HUES64 (cell line): ENCODE data around the gene INPP5B.

ENCODE experiments used
- H3K27ac ChIP-seq: 2 replicates; pipeline ENCODE4 v1.7.0; 2013; ENCODE audit warnings: low read depth, low read length, inconsistent platforms
- H3K27me3 ChIP-seq: 2 replicates; pipeline ENCODE4 v1.6.1; 2013; ENCODE audit warnings: mild to moderate bottlenecking, low read length; ENCODE audit not compliant: insufficient read depth
- H3K36me3 ChIP-seq: 2 replicates; pipeline ENCODE4 v1.6.1; 2013; ENCODE audit warnings: mild to moderate bottlenecking, low read length; ENCODE audit not compliant: insufficient read depth
- H3K4me1 ChIP-seq: 2 replicates; pipeline ENCODE4 v1.6.1; 2013; ENCODE audit warnings: mild to moderate bottlenecking, low read length, moderate library complexity; ENCODE audit not compliant: insufficient read depth
- H3K4me3 ChIP-seq: 2 replicates; pipeline ENCODE4 v1.5.1; 2013; ENCODE audit warnings: mild to moderate bottlenecking, low read length, moderate library complexity
- H3K9ac ChIP-seq: 2 replicates; pipeline ENCODE4 v1.6.1; 2013; ENCODE audit warnings: mild to moderate bottlenecking, low read depth, low read length
- H3K9me3 ChIP-seq: 2 replicates; pipeline ENCODE4 v1.6.1; 2013; ENCODE audit warnings: low read depth, low read length; ENCODE audit not compliant: insufficient read depth
- WGBS: fragments of 150-250, 120-280 bp; methylation state at CpG from one replicate; pipeline ENCODE4 v1.1.7; 2013; ENCODE audit warnings: missing lambda C conversion rate; 5-methylcytosine and 5-hydroxymethylcytosine counted together

The INPP5B gene

DNA sequence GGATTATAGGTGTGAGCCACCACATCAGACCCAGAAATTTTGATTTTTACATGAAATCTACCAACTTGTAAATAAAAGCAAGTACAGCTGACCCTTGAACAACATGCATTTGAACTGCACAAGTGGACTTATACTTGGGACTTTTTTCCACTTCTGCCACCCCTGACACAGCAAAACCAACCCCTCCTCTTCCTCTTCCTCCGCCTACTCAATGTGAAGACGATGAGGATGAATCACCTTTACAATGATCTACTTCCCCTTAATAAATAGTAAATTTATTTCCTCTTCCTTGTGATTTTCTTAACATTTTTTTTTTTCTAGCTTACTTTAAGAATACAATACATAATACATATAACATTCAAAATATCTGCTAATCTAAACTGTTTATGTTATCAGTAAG is 121.3 kb downstream of the INPP5B start:
- no peaks in the 10 kb centered on the region for H3K27me3 ChIP-seq
- no peaks in the 10 kb centered on the region for H3K4me1 ChIP-seq
- H3K4me3 ChIP-seq, result no peak overlapping the region
- no peak overlapping the region for H3K27ac ChIP-seq
- peaks cover 63% of the 10 kb centered on the region for H3K36me3 ChIP-seq
- WGBS, result 95% methylated on average over 2 of the region's 2 CpGs
- H3K9me3 ChIP-seq, result no peaks in the 10 kb centered on the region
- H3K9ac ChIP-seq, result no peak overlapping the region

DNA sequence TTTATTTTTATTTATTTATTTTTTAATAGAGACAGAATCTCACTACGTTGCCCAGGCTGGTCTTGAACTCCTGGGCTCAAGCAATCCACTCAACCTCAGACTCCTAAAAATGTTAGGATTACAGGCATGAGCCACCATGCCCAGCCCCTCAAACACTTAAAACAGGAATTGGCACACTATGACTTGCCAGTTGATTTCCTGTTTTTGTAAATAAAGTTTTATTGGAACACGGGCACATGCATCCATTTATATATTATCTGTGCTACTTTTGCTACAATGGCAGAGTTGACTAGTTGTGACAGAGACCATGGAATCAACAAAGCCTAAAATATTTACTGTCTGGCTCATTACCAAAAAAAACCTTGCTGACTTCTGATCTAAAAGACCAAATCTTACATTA is 122.9 kb downstream of the INPP5B start:
- Histone ChIP-seq H3K27me3 (no peaks in the 10 kb centered on the region), H3K9me3 (no peaks in the 10 kb centered on the region), H3K4me3 (no peak overlapping the region), H3K36me3 (peaks cover 67% of the 10 kb centered on the region), H3K4me1 (no peaks in the 10 kb centered on the region), H3K27ac (no peak overlapping the region), H3K9ac (no peak overlapping the region)
- WGBS, result 99% methylated on average over 2 of the region's 2 CpGs

DNA sequence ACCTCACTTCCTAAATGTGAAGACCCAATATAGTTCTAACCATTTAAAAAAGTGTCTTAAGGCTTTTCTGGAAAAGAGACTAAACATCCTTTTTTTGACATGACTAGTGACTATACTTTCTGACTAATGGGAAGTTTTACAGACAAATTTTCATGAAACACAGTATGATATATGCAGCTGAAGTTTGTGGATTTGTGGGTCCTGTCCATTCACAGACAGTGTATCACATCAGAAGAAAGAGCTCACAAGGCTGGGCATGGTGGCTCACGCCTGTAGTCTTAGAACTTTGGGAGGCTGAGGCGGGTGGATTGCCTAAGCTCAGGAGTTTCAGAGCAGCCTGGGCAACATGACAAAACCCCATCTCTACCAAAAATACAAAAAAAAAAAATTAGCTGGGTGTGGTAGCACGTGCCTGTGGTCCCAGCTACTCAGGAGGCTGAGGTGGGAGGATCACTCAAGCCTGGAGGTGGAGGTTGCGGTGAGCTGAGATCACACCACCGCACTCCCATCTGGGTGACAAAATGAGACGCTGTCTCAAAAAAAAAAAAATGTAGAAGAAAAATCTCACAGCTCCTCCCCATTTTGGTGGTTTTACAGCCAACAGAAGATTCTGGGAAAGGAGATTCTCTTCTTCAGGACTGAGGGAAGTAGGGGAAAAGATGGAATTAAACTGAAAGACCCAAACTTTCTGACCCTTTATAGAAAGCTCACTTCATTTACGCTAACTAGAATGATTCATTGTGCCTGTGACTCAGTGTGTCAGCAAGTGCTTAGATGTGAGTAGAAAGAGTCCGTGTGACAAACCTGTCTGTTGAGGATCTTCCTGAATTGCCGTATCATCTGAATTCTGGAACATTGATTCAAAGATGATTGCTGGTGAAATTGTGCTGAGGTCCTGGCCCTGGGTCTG is 123.7 kb downstream of the INPP5B start:
- Histone ChIP-seq H3K9ac (no peak overlapping the region), H3K27me3 (no peaks in the 10 kb centered on the region), H3K27ac (no peak overlapping the region), H3K36me3 (peaks cover 62% of the 10 kb centered on the region), H3K4me1 (no peaks in the 10 kb centered on the region), H3K4me3 (no peak overlapping the region), H3K9me3 (no peaks in the 10 kb centered on the region)
- WGBS, result 96% methylated on average over 8 of the region's 9 CpGs

DNA sequence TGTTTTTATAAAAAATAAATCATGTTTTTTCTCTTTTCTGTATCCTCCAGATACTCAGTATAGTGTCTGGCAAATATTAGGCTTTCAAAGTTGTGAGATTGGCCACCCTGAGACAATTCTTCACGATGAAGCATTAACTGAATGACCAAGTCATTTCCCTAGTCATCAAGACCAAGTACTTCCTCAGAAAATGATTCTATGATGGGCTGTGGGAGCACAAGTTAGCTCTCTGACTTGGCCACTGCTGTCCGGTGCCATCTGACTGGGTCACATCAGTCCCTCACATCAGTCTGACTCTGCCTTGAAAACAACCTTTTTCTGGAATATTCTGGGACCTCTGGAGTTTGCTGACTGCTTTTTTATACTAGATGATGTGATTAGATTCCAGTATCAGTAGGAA is 125.4 kb downstream of the INPP5B start:
- Histone ChIP-seq H3K9ac (no peak overlapping the region), H3K4me1 (no peaks in the 10 kb centered on the region), H3K27ac (no peak overlapping the region), H3K36me3 (peaks cover 66% of the 10 kb centered on the region), H3K4me3 (no peak overlapping the region), H3K9me3 (no peaks in the 10 kb centered on the region), H3K27me3 (no peaks in the 10 kb centered on the region)
- 92% methylated on average over 2 of the region's 2 CpGs for WGBS

DNA sequence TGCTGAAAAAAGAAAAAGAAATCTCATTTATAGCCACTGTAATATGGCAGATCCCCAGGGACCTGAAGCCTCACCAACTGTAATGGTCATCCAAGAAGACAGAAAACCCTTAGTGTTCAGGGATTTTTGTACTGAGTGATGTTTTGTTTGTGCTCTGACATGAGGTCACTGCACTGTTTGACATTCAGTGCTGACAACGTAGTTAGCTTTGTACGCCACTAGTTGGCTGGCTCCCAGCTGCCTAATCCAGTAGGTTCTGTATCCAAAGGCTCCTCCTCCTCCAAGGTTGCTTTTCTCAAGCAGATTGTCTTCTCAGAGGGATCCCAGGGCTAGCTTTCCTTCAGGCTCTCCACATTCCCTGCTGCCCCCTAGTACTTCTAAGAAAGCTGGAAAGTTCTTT is 129.4 kb downstream of the INPP5B start:
- Histone ChIP-seq H3K36me3 (peaks cover 64% of the 10 kb centered on the region), H3K4me3 (no peak overlapping the region)
- 63% methylated on average over 2 of the region's 2 CpGs for WGBS

DNA sequence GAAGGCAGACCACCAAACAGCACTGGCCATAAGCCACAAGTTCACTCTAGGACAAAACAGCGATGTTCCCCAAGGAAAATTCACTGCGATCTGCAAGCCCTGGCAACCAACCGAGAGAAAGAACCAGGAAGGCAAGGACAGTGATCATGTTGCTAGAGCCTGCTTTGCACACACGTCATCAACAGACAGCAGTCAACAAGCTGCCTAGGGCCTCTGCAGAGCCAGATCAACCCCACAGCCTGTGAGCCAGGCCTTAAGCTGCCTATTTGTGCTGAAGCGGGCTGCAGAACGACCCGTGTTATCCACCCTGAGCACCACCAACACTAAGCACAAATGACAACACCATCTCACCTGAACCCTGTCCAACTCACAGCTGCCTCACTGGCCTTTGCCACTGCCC is 132.6 kb downstream of the INPP5B start:
- WGBS, result 93% methylated on average over 7 of the region's 7 CpGs
- Histone ChIP-seq H3K36me3 (peaks cover 48% of the 10 kb centered on the region), H3K4me1 (peaks cover 5% of the 10 kb centered on the region; the same call in 1 of the 2 replicates), H3K9ac (no peak overlapping the region), H3K9me3 (no peaks in the 10 kb centered on the region), H3K27me3 (no peaks in the 10 kb centered on the region), H3K4me3 (no peak overlapping the region), H3K27ac (no peak overlapping the region)

More for the DNA sequence above, 129.4 kb downstream of the INPP5B start:
- Histone ChIP-seq H3K9me3 (no peaks in the 10 kb centered on the region), H3K9ac (no peak overlapping the region), H3K4me1 (no peaks in the 10 kb centered on the region), H3K27me3 (no peaks in the 10 kb centered on the region), H3K27ac (0 out of 2 replicates have a peak overlapping the region, but pooled peaks have one; percentile 10)

DNA sequence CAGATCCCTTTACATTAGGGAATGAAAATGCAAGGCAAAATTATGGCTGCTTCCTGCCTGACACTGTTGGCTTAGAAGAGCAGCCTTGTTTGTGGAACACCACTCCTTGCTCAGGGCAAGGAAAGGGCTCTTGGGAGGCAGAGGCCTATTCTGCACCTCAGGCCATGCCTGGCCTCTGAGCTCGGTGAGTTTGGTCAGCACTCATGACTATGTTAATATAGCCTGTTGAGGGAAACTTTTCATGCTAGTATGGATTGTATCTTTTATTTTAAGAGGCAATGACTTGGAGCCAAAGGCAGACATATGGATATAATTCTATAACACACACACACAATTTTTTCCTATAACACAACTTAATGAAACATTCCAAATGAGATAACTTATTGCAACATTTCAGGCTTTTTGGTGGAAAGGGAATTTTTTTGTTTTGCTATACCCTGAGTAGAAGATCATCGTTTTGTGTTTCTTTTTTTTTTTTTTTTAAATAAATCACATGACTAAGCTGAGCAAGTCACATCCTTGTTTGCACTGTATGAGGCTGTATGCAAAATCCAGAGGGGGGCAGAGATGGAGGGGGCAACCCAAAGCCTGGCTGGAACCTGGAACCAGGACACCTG is 133.2 kb downstream of the INPP5B start:
- Histone ChIP-seq H3K27me3 (no peaks in the 10 kb centered on the region), H3K4me3 (no peak overlapping the region), H3K9ac (no peak overlapping the region), H3K27ac (no peak overlapping the region), H3K36me3 (peaks cover 46% of the 10 kb centered on the region), H3K4me1 (peaks cover 9% of the 10 kb centered on the region; the same call in 1 of the 2 replicates), H3K9me3 (no peaks in the 10 kb centered on the region)
- WGBS, result 82% methylated on average over 1 of the region's 2 CpGs

DNA sequence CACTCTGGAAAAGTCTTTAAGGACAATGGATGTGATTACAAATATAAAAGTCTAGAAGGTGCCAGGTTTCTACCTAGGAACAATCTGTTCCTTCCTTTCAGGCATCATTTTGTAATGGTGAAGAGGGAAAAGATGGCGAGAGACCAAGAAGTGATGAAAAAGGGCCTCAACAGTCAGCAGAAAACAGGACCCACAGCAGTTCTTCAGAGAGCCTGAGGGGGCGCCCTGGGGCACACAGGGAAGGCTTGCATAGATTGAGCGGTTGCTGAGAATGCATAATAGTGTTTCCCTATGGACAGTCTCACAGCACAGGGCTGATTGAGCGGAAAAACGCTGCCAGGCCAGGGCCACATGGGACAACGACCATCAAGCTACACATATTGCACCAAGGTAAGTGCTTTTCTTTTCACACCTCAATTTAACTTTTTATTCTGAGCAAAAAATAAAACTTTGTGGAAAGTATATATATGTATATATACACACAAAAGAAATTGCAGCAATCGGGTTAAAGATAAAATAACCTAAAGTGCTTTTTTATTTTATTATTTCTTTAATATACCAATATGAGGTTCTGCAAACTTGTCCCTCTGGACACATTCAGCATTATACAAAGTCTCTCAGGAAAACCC is 135.7 kb downstream of the INPP5B start:
- Histone ChIP-seq H3K4me1 (peaks cover 9% of the 10 kb centered on the region; the same call in 1 of the 2 replicates), H3K9me3 (no peaks in the 10 kb centered on the region), H3K36me3 (peaks cover 39% of the 10 kb centered on the region), H3K9ac (no peak overlapping the region), H3K27me3 (no peaks in the 10 kb centered on the region), H3K4me3 (no peak overlapping the region), H3K27ac (no peak overlapping the region)
- 27% methylated on average over 6 of the region's 7 CpGs for WGBS
